ENCODE measurements around the gene RAB3D. TPM values are rescaled to one million over a fixed set of nuclear protein-coding genes. Genes with fewer than 3 reads are reported as not detected.

RAB3D gene
- total RNA-seq, 1 experiment from 2014 or later: 37.9 TPM

DNA sequence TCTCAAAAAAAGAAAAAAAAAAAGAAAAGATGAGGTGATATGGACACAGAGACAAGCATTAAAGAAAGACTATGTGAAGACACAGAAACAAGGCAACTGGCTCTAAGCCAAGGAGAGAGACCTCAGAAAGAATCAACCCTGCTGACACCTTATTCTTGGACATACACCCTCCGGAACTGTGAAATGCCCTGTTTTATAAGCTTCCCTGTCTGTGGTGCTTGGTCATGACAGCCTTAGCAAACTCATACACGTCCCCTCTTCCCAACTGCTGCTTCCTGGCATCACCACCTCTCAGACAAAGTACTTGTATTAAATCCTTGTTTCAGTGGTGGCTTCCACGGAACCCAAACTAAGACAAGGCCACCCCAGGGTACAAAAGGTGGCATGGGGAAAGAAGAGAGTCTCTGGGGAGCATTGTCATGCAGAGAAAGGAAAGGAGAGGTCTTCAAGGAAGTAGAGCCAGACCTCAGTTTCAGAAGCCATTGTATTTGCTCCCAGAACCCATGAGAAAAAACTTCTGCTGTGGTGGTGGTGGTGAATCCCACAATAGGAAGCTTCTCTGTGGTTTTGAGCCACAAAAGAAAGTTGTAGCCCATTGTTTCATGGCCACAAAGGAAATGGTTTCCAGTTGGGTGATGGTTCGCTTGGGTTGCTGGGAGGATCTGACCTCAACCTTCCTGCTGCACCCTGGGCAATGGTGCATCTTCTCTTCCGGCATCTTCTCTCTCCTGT lies 59.8 kb downstream of the RAB3D start:
- H3K4me2 ChIP-seq (ENCODE audit: low read length): no peak overlapping the region
- H3K9ac ChIP-seq (ENCODE audit: low read length): no peak overlapping the region
- TF ChIP-seq, protein P1, sequence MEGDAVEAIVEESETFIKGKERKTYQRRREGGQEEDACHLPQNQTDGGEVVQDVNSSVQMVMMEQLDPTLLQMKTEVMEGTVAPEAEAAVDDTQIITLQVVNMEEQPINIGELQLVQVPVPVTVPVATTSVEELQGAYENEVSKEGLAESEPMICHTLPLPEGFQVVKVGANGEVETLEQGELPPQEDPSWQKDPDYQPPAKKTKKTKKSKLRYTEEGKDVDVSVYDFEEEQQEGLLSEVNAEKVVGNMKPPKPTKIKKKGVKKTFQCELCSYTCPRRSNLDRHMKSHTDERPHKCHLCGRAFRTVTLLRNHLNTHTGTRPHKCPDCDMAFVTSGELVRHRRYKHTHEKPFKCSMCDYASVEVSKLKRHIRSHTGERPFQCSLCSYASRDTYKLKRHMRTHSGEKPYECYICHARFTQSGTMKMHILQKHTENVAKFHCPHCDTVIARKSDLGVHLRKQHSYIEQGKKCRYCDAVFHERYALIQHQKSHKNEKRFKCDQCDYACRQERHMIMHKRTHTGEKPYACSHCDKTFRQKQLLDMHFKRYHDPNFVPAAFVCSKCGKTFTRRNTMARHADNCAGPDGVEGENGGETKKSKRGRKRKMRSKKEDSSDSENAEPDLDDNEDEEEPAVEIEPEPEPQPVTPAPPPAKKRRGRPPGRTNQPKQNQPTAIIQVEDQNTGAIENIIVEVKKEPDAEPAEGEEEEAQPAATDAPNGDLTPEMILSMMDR (conservative IDR thresholded peaks at IDR 0.05; ENCODE audit: low read depth, low read length): no peak
- TF ChIP-seq EZH2 (IDR thresholded peaks at IDR 0.05; ENCODE audit: low read length, unreplicated experiment): no peak
- TF ChIP-seq EZH2phosphoT487 (IDR thresholded peaks at IDR 0.05; ENCODE audit: borderline replicate concordance, low read length): no peak
- no peaks in the 10 kb centered on the region for H3F3A ChIP-seq (ENCODE audit: low read length, unreplicated experiment)
- H3K27me3 ChIP-seq (ENCODE audit: low read length): no peaks in the 10 kb centered on the region
- BruUV-seq (replicated peaks): no TSS peak
- H3K79me2 ChIP-seq (ENCODE audit: low read length): no peaks in the 10 kb centered on the region
- no peak overlapping the region for H2AFZ ChIP-seq (ENCODE audit: low read length)
- ChIA-PET CTCF (no interaction called here), POLR2A (ENCODE audit: unreplicated experiment) (interaction anchor here (0.6 kb wide), 1 partner anchor 280 kb away, joined by 14 read pairs; no protein-coding TSS in a partner anchor)
- H3K27ac ChIP-seq (ENCODE audit: low read length): no peak overlapping the region
- no peak for DNase-seq
- H3K4me3 ChIP-seq (ENCODE audit: low read length): no peak overlapping the region
- no peaks in the 10 kb centered on the region for H3K9me2 ChIP-seq (replicated peaks; ENCODE audit: low read length)
- no peaks in the 10 kb centered on the region for H3K9me3 ChIP-seq (ENCODE audit: low read length)
- H3K36me3 ChIP-seq (ENCODE audit: low read depth, low read length): no peaks in the 10 kb centered on the region
- no peak for ATAC-seq
- intact Hi-C loops (cut with micrococcal nuclease): no loop called here
- H4K20me1 ChIP-seq (ENCODE audit: low read length): no peaks in the 10 kb centered on the region
- H3K4me1 ChIP-seq (ENCODE audit: insufficient read depth, low read length): no peaks in the 10 kb centered on the region

DNA sequence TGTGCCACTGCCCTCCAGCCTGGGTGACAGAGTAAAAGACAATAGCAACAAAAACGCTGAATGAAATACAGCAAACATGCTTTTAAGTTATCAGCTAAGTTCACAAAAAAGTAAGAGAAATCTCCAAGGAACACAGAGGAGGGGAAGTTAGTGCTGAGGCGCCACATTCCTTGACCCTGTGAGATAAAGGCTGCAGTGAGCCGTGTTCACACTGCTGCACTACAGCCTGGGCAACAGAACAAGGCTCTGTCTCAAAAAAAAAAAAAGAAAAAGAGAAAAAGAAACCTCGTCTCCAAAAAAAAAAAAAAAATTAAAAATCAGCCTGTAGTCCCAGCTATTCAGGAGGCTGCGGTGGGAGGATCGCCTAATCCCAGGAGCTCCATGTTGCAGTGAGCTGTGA lies 60.8 kb downstream of the RAB3D start:
- BruUV-seq (replicated peaks): no TSS peak
- H3K27me3 ChIP-seq (ENCODE audit: low read length): no peaks in the 10 kb centered on the region
- no peaks in the 10 kb centered on the region for H3F3A ChIP-seq (ENCODE audit: low read length, unreplicated experiment)
- no peak overlapping the region for H3K4me3 ChIP-seq (ENCODE audit: low read length)
- H2AFZ ChIP-seq (ENCODE audit: low read length): no peak overlapping the region
- no peak for ATAC-seq
- ChIA-PET CTCF (interaction anchor here (0.6 kb wide), 1 partner anchor 8 kb away, joined by 5 read pairs; no protein-coding TSS in a partner anchor), POLR2A (ENCODE audit: unreplicated experiment) (interaction anchor here (0.6 kb wide), 1 partner anchor 281 kb away, joined by 14 read pairs; no protein-coding TSS in a partner anchor)
- H3K27ac ChIP-seq (ENCODE audit: low read length): no peak overlapping the region
- no peaks in the 10 kb centered on the region for H4K20me1 ChIP-seq (ENCODE audit: low read length)
- no peaks in the 10 kb centered on the region for H3K4me1 ChIP-seq (ENCODE audit: insufficient read depth, low read length)
- no peak for DNase-seq
- no peak overlapping the region for H3K9ac ChIP-seq (ENCODE audit: low read length)
- H3K9me2 ChIP-seq (replicated peaks; ENCODE audit: low read length): no peaks in the 10 kb centered on the region
- no peaks in the 10 kb centered on the region for H3K36me3 ChIP-seq (ENCODE audit: low read depth, low read length)
- H3K9me3 ChIP-seq (ENCODE audit: low read length): no peaks in the 10 kb centered on the region
- H3K79me2 ChIP-seq (ENCODE audit: low read length): no peaks in the 10 kb centered on the region
- intact Hi-C loops (cut with micrococcal nuclease): no loop called here
- H3K4me2 ChIP-seq (ENCODE audit: low read length): no peak overlapping the region
- TF ChIP-seq EZH2 (IDR thresholded peaks at IDR 0.05; ENCODE audit: low read length, unreplicated experiment) (no peak), EZH2phosphoT487 (IDR thresholded peaks at IDR 0.05; ENCODE audit: borderline replicate concordance, low read length) (no peak)
- TF ChIP-seq, protein P1 (conservative IDR thresholded peaks at IDR 0.05; ENCODE audit: low read depth, low read length): no peak

DNA sequence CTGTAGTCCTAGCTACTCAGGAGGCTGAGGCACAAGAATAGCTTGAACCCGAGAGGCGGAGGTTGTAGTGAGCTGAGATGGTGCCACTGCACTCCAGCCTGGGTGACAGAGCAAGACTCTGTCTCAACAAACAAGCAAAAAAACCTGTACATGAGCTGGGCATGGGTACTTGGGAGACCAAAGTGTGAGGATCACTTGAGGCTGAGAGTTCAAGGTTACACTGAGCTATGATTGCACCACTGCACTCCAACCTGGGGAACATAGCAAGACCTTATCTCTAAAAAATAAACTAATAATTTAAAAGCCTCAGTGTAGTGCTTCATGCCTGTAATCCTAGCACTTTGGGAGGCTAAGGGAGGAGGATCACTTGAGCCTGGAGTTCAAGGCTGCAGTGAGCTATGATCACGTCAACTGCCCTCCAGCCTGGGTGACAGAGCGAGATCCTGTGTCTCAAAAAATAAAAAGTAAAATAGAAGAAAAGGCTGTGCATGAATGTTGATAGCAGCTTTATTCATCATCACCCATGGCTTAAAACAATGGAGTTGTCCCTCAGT lies 64.8 kb downstream of the RAB3D start:
- DNase-seq: no peak
- intact Hi-C loops (cut with micrococcal nuclease): no loop called here
- Histone ChIP-seq H4K20me1 (ENCODE audit: low read length) (no peaks in the 10 kb centered on the region), H3K27me3 (ENCODE audit: low read length) (no peaks in the 10 kb centered on the region), H3K4me3 (ENCODE audit: low read length) (no peak overlapping the region), H3K79me2 (ENCODE audit: low read length) (no peaks in the 10 kb centered on the region), H3K9me2 (replicated peaks; ENCODE audit: low read length) (no peaks in the 10 kb centered on the region), H3K36me3 (ENCODE audit: low read depth, low read length) (no peaks in the 10 kb centered on the region), H3F3A (ENCODE audit: low read length, unreplicated experiment) (no peaks in the 10 kb centered on the region), H3K4me1 (ENCODE audit: insufficient read depth, low read length) (peaks cover under 1% of the 10 kb centered on the region; the same call in 1 of the 2 replicates), H2AFZ (ENCODE audit: low read length) (no peak overlapping the region), H3K9ac (ENCODE audit: low read length) (no peak overlapping the region), H3K27ac (ENCODE audit: low read length) (no peak overlapping the region), H3K4me2 (ENCODE audit: low read length) (no peak overlapping the region), H3K9me3 (ENCODE audit: low read length) (no peaks in the 10 kb centered on the region)
- ChIA-PET CTCF (no interaction called here), POLR2A (ENCODE audit: unreplicated experiment) (interaction anchor here (0.6 kb wide), 1 partner anchor 1061 kb away, joined by 12 read pairs; no protein-coding TSS in a partner anchor)
- TF ChIP-seq EZH2 (IDR thresholded peaks at IDR 0.05; ENCODE audit: low read length, unreplicated experiment) (no peak), EZH2phosphoT487 (IDR thresholded peaks at IDR 0.05; ENCODE audit: borderline replicate concordance, low read length) (no peak)
- TF ChIP-seq, protein P1 (conservative IDR thresholded peaks at IDR 0.05; ENCODE audit: low read depth, low read length): no peak
- BruUV-seq (replicated peaks): no TSS peak
- no peak for ATAC-seq

Data from PC-3 (cell line).